ENCODE results near the gene TEAD3. TPM values are rescaled to one million over a fixed set of nuclear protein-coding genes. Genes with fewer than 3 reads are reported as not detected.

Gene TEAD3
- total RNA-seq, 4 donors from 2014 or later: 39.0 to 55.4 (median 51.5) TPM

DNA sequence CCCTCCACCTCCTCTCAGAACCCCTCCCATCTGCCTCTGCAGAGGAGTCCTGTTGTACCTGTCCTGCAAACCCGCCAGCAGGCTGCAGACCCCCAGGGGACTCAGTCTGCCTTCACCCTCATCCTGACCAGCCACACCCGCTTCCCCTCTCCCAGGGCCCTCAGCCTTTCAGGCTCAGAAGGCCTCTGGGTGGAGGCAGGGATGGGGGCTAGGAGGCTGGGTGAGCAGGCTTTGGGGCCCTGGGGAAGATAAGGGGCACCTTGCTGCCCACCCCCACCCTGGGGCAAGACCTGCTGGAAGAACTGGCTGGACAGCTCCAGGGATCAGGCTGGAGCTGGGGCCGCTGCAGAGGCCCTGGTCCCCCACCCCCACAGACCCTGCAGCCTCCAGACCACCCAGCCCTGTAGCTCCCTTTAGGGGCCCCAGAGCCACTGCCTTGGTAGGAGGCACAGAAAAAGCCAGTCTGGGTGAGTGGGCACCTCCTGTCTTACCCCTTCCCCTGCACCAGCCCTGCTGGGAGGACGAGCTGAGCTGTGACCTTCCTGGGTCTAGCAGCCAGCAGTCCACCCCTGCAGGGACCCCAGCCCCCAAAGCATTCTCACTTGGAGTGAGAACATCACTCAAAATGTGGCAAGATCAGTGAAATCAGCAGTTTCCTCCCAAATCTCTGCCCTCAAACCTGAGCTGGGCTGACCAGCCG is 5.2 kb downstream of the TEAD3 start:
- no peak for DNase-seq (ENCODE audit: low spot score in 2 of 2)
- TF ChIP-seq POLR2AphosphoS5 (IDR thresholded peaks at IDR 0.05) (no peak), CTCF (IDR thresholded peaks at IDR 0.05) (no peak), POLR2A (IDR thresholded peaks at IDR 0.05) (no peak), EP300 (IDR thresholded peaks at IDR 0.05) (no peak)
- peak overlapping the region; percentile 4 for H3K4me3 ChIP-seq

GRCh38 chr6:35490821-35491557 is 5.9 kb downstream of the TEAD3 start:
- Histone ChIP-seq H3K27me3 (no peaks in the 10 kb centered on the region), H3K27ac (peak overlapping the region; percentile 95), H3K9me3 (no peaks in the 10 kb centered on the region), H3K36me3 (no peaks in the 10 kb centered on the region), H3K4me1 (peaks cover 100% of the 10 kb centered on the region), H3K4me3 (peak overlapping the region; percentile 27)
- DNase-seq (ENCODE audit: low spot score in 2 of 2): no peak
- WGBS: 50% methylated on average over 8 of the region's 8 CpGs
- no peak for TF ChIP-seq POLR2AphosphoS5 (IDR thresholded peaks at IDR 0.05)
- TF ChIP-seq CTCF (IDR thresholded peaks at IDR 0.05): no peak
- no peak for TF ChIP-seq POLR2A (IDR thresholded peaks at IDR 0.05)
- TF ChIP-seq EP300 (IDR thresholded peaks at IDR 0.05): no peak

More for the DNA sequence above, 5.2 kb downstream of the TEAD3 start:
- Histone ChIP-seq H3K27me3 (no peaks in the 10 kb centered on the region), H3K36me3 (no peaks in the 10 kb centered on the region), H3K9me3 (no peaks in the 10 kb centered on the region), H3K4me1 (peaks cover 93% of the 10 kb centered on the region), H3K27ac (peak overlapping the region; percentile 24)
- WGBS: 80% methylated on average over 3 of the region's 5 CpGs

DNA sequence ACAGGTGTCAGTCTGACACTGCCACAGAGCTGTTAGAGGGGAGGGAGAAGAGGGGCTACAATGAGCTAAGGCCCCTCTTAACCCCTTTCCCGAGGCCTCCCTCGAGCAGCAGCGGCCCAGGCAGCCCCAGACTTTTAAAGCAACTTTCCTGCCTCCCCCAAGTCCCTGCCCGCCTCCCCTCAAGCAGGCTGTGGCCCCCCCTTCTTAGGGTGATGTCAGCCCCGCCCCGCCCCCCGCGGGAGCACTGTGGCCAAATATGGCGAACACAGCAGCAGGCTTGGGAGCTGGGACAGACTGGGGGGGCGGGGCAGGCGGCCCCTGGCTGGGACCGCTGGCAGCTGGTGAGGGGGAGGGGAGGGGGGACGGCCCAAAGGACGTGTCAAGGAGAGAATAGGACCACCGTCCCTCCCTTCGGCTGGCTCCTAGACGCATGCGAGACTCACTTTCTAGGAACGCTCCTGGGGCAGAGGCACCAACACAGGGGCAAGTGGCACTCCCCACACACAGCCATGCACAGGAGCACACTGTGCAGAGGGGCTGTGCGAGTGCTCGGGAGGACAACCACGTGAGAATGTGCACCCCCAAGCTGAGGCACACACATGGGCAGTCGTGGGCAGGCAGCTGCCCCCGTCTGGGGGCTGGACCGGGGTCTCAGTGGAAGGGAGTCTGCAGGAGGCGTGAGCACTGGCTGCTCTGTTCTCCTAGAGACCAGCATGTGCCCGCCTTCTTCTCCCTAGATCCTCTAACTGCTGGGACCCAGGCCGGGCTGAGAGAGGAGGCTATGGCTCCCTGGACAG is 6.7 kb downstream of the TEAD3 start:
- no peak for DNase-seq (ENCODE audit: low spot score in 2 of 2)
- no peaks in the 10 kb centered on the region for H3K27me3 ChIP-seq
- TF ChIP-seq POLR2AphosphoS5 (IDR thresholded peaks at IDR 0.05): no peak
- TF ChIP-seq EP300 (IDR thresholded peaks at IDR 0.05): peak; percentile 42
- H3K9me3 ChIP-seq: no peaks in the 10 kb centered on the region
- H3K36me3 ChIP-seq: no peaks in the 10 kb centered on the region
- H3K27ac ChIP-seq: peak overlapping the region; percentile 95
- peak overlapping the region; percentile 27 for H3K4me3 ChIP-seq
- H3K4me1 ChIP-seq: peaks cover 100% of the 10 kb centered on the region
- 35% methylated on average over 5 of the region's 28 CpGs for WGBS

DNA sequence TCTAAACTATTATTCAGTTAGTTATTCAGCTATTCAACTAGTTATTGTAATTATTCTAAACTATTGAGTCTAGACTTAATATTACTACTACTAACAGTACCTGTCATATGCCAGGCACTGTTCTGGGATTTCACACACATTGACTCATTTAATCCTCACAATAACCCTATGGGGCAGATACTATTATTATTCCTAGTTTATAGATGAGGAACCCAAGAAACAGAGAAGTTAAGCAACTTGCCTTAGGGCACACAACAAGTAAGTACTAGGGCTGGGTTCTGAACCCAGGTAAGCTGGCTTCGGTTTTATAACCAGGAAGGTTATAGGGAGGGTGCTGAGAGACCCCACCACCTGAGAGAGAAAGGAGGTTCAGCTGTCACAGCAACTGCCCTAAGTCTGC is 7.8 kb downstream of the TEAD3 start:
- Histone ChIP-seq H3K36me3 (peaks cover 5% of the 10 kb centered on the region), H3K9me3 (no peaks in the 10 kb centered on the region), H3K4me3 (no peak overlapping the region), H3K27me3 (no peaks in the 10 kb centered on the region), H3K4me1 (peaks cover 98% of the 10 kb centered on the region), H3K27ac (peak overlapping the region; percentile 95)
- DNase-seq (ENCODE audit: low spot score in 2 of 2): no peak
- WGBS: 69% methylated on average over 1 of the region's 1 CpG
- no peak for TF ChIP-seq POLR2A (IDR thresholded peaks at IDR 0.05)
- no peak for TF ChIP-seq CTCF (IDR thresholded peaks at IDR 0.05)
- no peak for TF ChIP-seq POLR2AphosphoS5 (IDR thresholded peaks at IDR 0.05)
- no peak for TF ChIP-seq EP300 (IDR thresholded peaks at IDR 0.05)

DNA sequence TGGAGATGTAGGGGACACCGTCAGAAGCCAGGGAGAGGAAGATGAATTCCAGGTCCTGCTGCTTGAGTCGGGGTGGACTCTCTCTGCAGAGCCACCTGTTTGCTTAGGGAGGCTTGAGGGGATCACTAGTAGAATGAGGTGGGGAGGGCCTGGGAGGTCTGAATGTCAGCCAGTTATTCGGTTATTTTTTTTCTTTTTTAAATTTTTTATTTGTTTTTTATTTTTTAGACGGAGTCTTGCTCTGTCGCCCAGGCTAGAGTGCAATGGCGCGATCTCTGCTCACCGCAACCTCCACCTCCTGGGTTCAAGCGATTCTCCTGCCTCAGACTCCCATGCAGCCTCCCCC is 8.4 kb downstream of the TEAD3 start:
- H3K9me3 ChIP-seq: no peaks in the 10 kb centered on the region
- peaks cover 9% of the 10 kb centered on the region for H3K36me3 ChIP-seq
- peak overlapping the region; percentile 95 for H3K27ac ChIP-seq
- TF ChIP-seq POLR2AphosphoS5 (IDR thresholded peaks at IDR 0.05) (no peak), CTCF (IDR thresholded peaks at IDR 0.05) (no peak), EP300 (IDR thresholded peaks at IDR 0.05) (no peak), POLR2A (IDR thresholded peaks at IDR 0.05) (no peak)
- WGBS: 63% methylated on average over 9 of the region's 9 CpGs
- H3K4me1 ChIP-seq: peaks cover 92% of the 10 kb centered on the region
- no peaks in the 10 kb centered on the region for H3K27me3 ChIP-seq
- H3K4me3 ChIP-seq: no peak overlapping the region
- no peak for DNase-seq (ENCODE audit: low spot score in 2 of 2)
